Right atrium auricular region (tissue), 2 donors: ENCODE results near the gene NRG2. TPM values are rescaled to one million over a fixed set of nuclear protein-coding genes. Genes with fewer than 3 reads are reported as not detected.

ENCODE experiments used
- DNase-seq: peaks from one replicate; pipeline ENCODE4 v3.0.0-alpha.2; 2019; ENCODE audit warnings: low spot score
- H3K27ac ChIP-seq, 2 donors: fragments of 200-600 bp; sonication (generic); 1 replicate in 1 of 2; 2 replicates in 1 of 2; pipeline ENCODE4 v1.5.1; 2016 to 2019
- H3K27me3 ChIP-seq, 2 donors: fragments of 200-600 bp; sonication (generic); one replicate each; pipeline versions ENCODE4 v1.5.1 to v1.6.0; 2017 to 2019
- H3K36me3 ChIP-seq: fragments of 200-600 bp; sonication (generic); one replicate; pipeline ENCODE4 v1.5.1; 2016
- H3K4me1 ChIP-seq, 2 donors: fragments of 200-600 bp; sonication (generic); one replicate each; pipeline versions ENCODE4 v1.5.1 to v1.6.0; 2017 to 2019
- H3K4me3 ChIP-seq, 2 donors: fragments of 200-600 bp; sonication (generic); 1 replicate in 1 of 2; 2 replicates in 1 of 2; pipeline ENCODE4 v1.5.1; 2017 to 2019; ENCODE audit warnings: mild to moderate bottlenecking in 1 of 2, moderate library complexity in 1 of 2
- H3K9me3 ChIP-seq, 2 donors: fragments of 200-600 bp; sonication (generic); one replicate each; pipeline ENCODE4 v1.5.1; 2019
- CTCF ChIP-seq, 2 donors: fragments of 200-600 bp; sonication (generic); IDR thresholded peaks; one replicate each; pipeline ENCODE4 v1.5.1; 2019; ENCODE audit warnings: antibody characterized with exemption in 2 of 2
- total RNA-seq, 2 donors: library from RNA; depleted of rRNA; stranded (reverse); fragments of >200 nt; gene quantifications; one replicate each; pipeline ENCODE4 v1.1.0, GENCODE V29; 2016

Gene NRG2
- total RNA-seq, 2 donors from 2014 or later: 1.8 to 1.9 TPM

GRCh38 chr5:139820606-139821005 is 222.5 kb downstream of the NRG2 start:
- H3K36me3 ChIP-seq: no peaks in the 10 kb centered on the region
- H3K4me1 ChIP-seq: no peaks in the 10 kb centered on the region
- H3K4me3 ChIP-seq: no peak overlapping the region
- H3K9me3 ChIP-seq: peaks cover 0 to 6% of the 10 kb centered on the region in 2 donors
- H3K27me3 ChIP-seq: no peaks in the 10 kb centered on the region
- no peak overlapping the region for H3K27ac ChIP-seq
- no peak for TF ChIP-seq CTCF (IDR thresholded peaks at IDR 0.05)
- DNase-seq: no peak

GRCh38 chr5:139820130-139820529 is 223.0 kb downstream of the NRG2 start:
- Histone ChIP-seq H3K27me3 (no peaks in the 10 kb centered on the region), H3K36me3 (no peaks in the 10 kb centered on the region), H3K4me1 (no peaks in the 10 kb centered on the region), H3K27ac (no peak overlapping the region), H3K9me3 (peaks cover 0 to 6% of the 10 kb centered on the region in 2 donors), H3K4me3 (no peak overlapping the region)
- no peak for TF ChIP-seq CTCF (IDR thresholded peaks at IDR 0.05)
- no peak for DNase-seq

GRCh38 chr5:139817970-139818369 is 225.1 kb downstream of the NRG2 start:
- Histone ChIP-seq H3K36me3 (no peaks in the 10 kb centered on the region), H3K9me3 (peaks cover 0 to 6% of the 10 kb centered on the region in 2 donors), H3K4me3 (no peak overlapping the region), H3K27me3 (no peaks in the 10 kb centered on the region), H3K4me1 (no peaks in the 10 kb centered on the region), H3K27ac (no peak overlapping the region)
- no peak for DNase-seq
- TF ChIP-seq CTCF (IDR thresholded peaks at IDR 0.05): no peak

GRCh38 chr5:139817362-139817761 is 225.7 kb downstream of the NRG2 start:
- no peaks in the 10 kb centered on the region for H3K4me1 ChIP-seq
- no peak for TF ChIP-seq CTCF (IDR thresholded peaks at IDR 0.05)
- H3K27me3 ChIP-seq: no peaks in the 10 kb centered on the region
- no peak overlapping the region for H3K27ac ChIP-seq
- H3K36me3 ChIP-seq: no peaks in the 10 kb centered on the region
- no peak for DNase-seq
- H3K9me3 ChIP-seq: peaks cover 0 to 6% of the 10 kb centered on the region in 2 donors
- H3K4me3 ChIP-seq: no peak overlapping the region

GRCh38 chr5:139816566-139816965 is 226.5 kb downstream of the NRG2 start:
- TF ChIP-seq CTCF (IDR thresholded peaks at IDR 0.05): no peak
- H3K4me3 ChIP-seq: no peak overlapping the region
- H3K27ac ChIP-seq: no peak overlapping the region
- H3K4me1 ChIP-seq: no peaks in the 10 kb centered on the region
- no peaks in the 10 kb centered on the region for H3K36me3 ChIP-seq
- no peaks in the 10 kb centered on the region for H3K27me3 ChIP-seq
- no peak for DNase-seq
- peaks cover 0 to 6% of the 10 kb centered on the region in 2 donors for H3K9me3 ChIP-seq

- no peak for DNase-seq
- H3K36me3 ChIP-seq: no peaks in the 10 kb centered on the region
Observed at GRCh38 chr5:139814704-139815280, 228.3 kb downstream of the NRG2 start.

More at GRCh38 chr5:139814704-139815280, 228.3 kb downstream of the NRG2 start:
- peaks cover 0 to 6% of the 10 kb centered on the region in 2 donors for H3K9me3 ChIP-seq
- no peak overlapping the region for H3K27ac ChIP-seq
- H3K4me3 ChIP-seq: no peak overlapping the region
- no peak for TF ChIP-seq CTCF (IDR thresholded peaks at IDR 0.05)
- no peaks in the 10 kb centered on the region for H3K4me1 ChIP-seq
- H3K27me3 ChIP-seq: no peaks in the 10 kb centered on the region
